Measurements from ENCODE around the gene AFF3. TPM values are rescaled to one million over a fixed set of nuclear protein-coding genes. Genes with fewer than 3 reads are reported as not detected.

The AFF3 gene
- total RNA-seq, 2 experiments from 2014 or later = 3.1 to 3.5 TPM

GRCh38 chr2:99989905-99990304, 152.5 kb downstream of the AFF3 start:
- no peaks in the 10 kb centered on the region for H3K9me3 Mint-ChIP-seq
- H3K27me3 Mint-ChIP-seq = no peaks in the 10 kb centered on the region
- H3K27ac Mint-ChIP-seq = no peak overlapping the region
- H3K4me1 Mint-ChIP-seq (ENCODE audit: low read depth) = no peaks in the 10 kb centered on the region
- intact Hi-C loops (cut with micrococcal nuclease) = no loop called here
- H3K36me3 Mint-ChIP-seq (ENCODE audit: low read depth) = no peaks in the 10 kb centered on the region
- ChIA-PET CTCF (no interaction called here), POLR2A (no interaction called here)
- H3K4me3 Mint-ChIP-seq = no peak overlapping the region
- ATAC-seq (no peak), DNase-seq (no peak)
- TF ChIP-seq CTCF (IDR thresholded peaks at IDR 0.05) = no peak

GRCh38 chr2:99988599-99988998, 153.8 kb downstream of the AFF3 start:
- intact Hi-C loops (cut with micrococcal nuclease) = no loop called here
- POLR2A ChIA-PET = no interaction called here
- Mint-ChIP-seq H3K36me3 (ENCODE audit: low read depth) (no peaks in the 10 kb centered on the region), H3K27ac (no peak overlapping the region), H3K9me3 (no peaks in the 10 kb centered on the region), H3K27me3 (no peaks in the 10 kb centered on the region), H3K4me1 (ENCODE audit: low read depth) (no peaks in the 10 kb centered on the region), H3K4me3 (no peak overlapping the region)
- CTCF ChIA-PET = interaction anchor here (0.6 to 1.2 kb wide), 2 partner anchors 169 to 378 kb away, joined by 3 read pairs; no protein-coding TSS in a partner anchor
- DNase-seq (no peak), ATAC-seq (no peak)
- no peak for TF ChIP-seq CTCF (IDR thresholded peaks at IDR 0.05)

- Mint-ChIP-seq H3K4me3 (no peak overlapping the region), H3K4me1 (ENCODE audit: low read depth) (no peaks in the 10 kb centered on the region), H3K36me3 (ENCODE audit: low read depth) (no peaks in the 10 kb centered on the region), H3K9me3 (no peaks in the 10 kb centered on the region), H3K27ac (no peak overlapping the region), H3K27me3 (no peaks in the 10 kb centered on the region)
- no peak for DNase-seq
- no peak for ATAC-seq
- POLR2A ChIA-PET = no interaction called here
- no peak for TF ChIP-seq CTCF (IDR thresholded peaks at IDR 0.05)
- CTCF ChIA-PET = interaction anchor here (0.8 kb wide), 1 partner anchor 428 kb away, joined by 3 read pairs; no protein-coding TSS in a partner anchor
- intact Hi-C loops (cut with micrococcal nuclease) = no loop called here
Measured at GRCh38 chr2:99987160-99987559, 155.2 kb downstream of the AFF3 start.

- intact Hi-C loops (cut with micrococcal nuclease) = no loop called here
- Mint-ChIP-seq H3K4me3 (no peak overlapping the region), H3K9me3 (no peaks in the 10 kb centered on the region), H3K4me1 (ENCODE audit: low read depth) (no peaks in the 10 kb centered on the region), H3K27me3 (no peaks in the 10 kb centered on the region), H3K27ac (no peak overlapping the region), H3K36me3 (ENCODE audit: low read depth) (no peaks in the 10 kb centered on the region)
- no peak for ATAC-seq
- ChIA-PET POLR2A (no interaction called here), CTCF (interaction anchor here (0.9 kb wide), 1 partner anchor 277 kb away, joined by 3 read pairs; no protein-coding TSS in a partner anchor)
- TF ChIP-seq CTCF (IDR thresholded peaks at IDR 0.05) = no peak
- DNase-seq = no peak
Measured at GRCh38 chr2:99984799-99985515, 157.4 kb downstream of the AFF3 start.

- Mint-ChIP-seq H3K36me3 (ENCODE audit: low read depth) (no peaks in the 10 kb centered on the region), H3K9me3 (no peaks in the 10 kb centered on the region), H3K27ac (no peak overlapping the region), H3K27me3 (no peaks in the 10 kb centered on the region), H3K4me3 (no peak overlapping the region), H3K4me1 (ENCODE audit: low read depth) (no peaks in the 10 kb centered on the region)
- TF ChIP-seq CTCF (IDR thresholded peaks at IDR 0.05) = no peak
- DNase-seq (no peak), ATAC-seq (no peak)
- CTCF ChIA-PET = no interaction called here
- POLR2A ChIA-PET = no interaction called here
- intact Hi-C loops (cut with micrococcal nuclease) = no loop called here
Measured at GRCh38 chr2:99982744-99983143, 159.6 kb downstream of the AFF3 start.

All from activated CD8-positive, alpha-beta T cell treated with anti-CD3 and anti-CD28 coated beads for 36 hours (primary cell).